ENCODE measurements around the gene DMBX1. TPM values are rescaled to one million over a fixed set of nuclear protein-coding genes. Genes with fewer than 3 reads are reported as not detected.

The DMBX1 gene
- total RNA-seq, 2 experiments from 2014 or later, result not detected

- TF ChIP-seq CTCF (conservative IDR thresholded peaks at IDR 0.05; ENCODE audit: low read length) (peak; percentile 69), EZH2phosphoT487 (IDR thresholded peaks at IDR 0.05; ENCODE audit: borderline replicate concordance, low read depth, low read length) (no peak)
- H3K4me1 ChIP-seq (ENCODE audit: insufficient read depth, low read length, poor library complexity, severe bottlenecking), result no peaks in the 10 kb centered on the region
- intact Hi-C loops (cut with micrococcal nuclease; ENCODE audit: unreplicated experiment), result no loop called here
- no peak overlapping the region for H2AFZ ChIP-seq (ENCODE audit: low read length)
- H3K9me2 ChIP-seq (ENCODE audit: insufficient read depth, low read length), result no peaks in the 10 kb centered on the region
- POLR2A ChIA-PET, result no interaction called here
- CTCF ChIA-PET (ENCODE audit: unreplicated experiment), result no interaction called here
- H3K36me3 ChIP-seq (ENCODE audit: insufficient read depth, low read length), result no peaks in the 10 kb centered on the region
- H4K20me1 ChIP-seq (ENCODE audit: insufficient read depth, low read length), result no peaks in the 10 kb centered on the region
- H3K4me3 ChIP-seq (ENCODE audit: low read depth, low read length, poor library complexity, severe bottlenecking), result no peak overlapping the region
- H3K79me2 ChIP-seq (ENCODE audit: insufficient read depth, low read depth, low read length), result no peaks in the 10 kb centered on the region
- DNase-seq (ENCODE audit: low spot score), result peak; percentile 15
- H3K4me2 ChIP-seq (ENCODE audit: low read length), result no peak overlapping the region
- no peak overlapping the region for H3K27ac ChIP-seq (ENCODE audit: low read depth, low read length, poor library complexity, severe bottlenecking)
- no peaks in the 10 kb centered on the region for H3K9me3 ChIP-seq (ENCODE audit: low read length)
- no TSS peak for BruUV-seq (replicated peaks)
These were observed 43.0 kb downstream of the DMBX1 start for GRCh38 chr1:46532498-46533178.

DNA sequence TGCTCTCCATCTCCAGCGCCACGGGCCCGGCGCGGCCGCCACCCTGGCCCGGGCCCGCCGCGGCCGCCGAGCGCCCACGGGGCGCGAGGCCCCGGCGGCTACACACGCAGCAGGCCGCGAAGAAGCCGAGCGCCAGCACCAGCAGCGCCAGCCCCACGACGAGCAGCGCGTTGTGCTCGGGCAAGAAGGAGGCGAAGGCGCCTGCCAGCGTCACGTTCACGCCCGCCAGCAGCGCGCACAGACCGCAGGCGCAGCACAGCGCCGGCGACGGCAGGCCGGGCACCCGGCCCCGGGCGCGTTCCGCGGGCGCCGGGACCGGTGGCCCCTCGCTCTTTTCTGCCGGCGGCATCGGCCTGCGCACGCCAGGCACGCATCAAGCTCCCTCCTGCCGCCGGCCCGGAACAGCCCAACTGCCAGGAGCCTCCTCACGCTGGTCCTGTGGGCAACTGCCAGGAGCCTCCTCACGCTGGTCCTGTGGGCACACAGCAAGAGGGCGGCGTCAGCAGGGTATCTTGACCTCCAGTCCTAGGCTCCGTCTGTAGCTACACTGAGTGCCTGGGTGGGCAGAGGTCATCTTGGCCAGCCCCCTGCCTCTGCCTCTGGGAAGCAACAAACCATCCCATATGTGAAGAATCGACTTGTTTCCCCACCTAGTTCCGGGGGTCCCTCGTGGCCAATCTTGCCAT, 43.7 kb downstream of the DMBX1 start:
- Histone ChIP-seq H3K9me3 (ENCODE audit: low read length) (no peaks in the 10 kb centered on the region), H2AFZ (ENCODE audit: low read length) (no peak overlapping the region), H3K4me3 (ENCODE audit: low read depth, low read length, poor library complexity, severe bottlenecking) (no peak overlapping the region), H3K4me2 (ENCODE audit: low read length) (no peak overlapping the region), H3K9me2 (ENCODE audit: insufficient read depth, low read length) (no peaks in the 10 kb centered on the region), H3K79me2 (ENCODE audit: insufficient read depth, low read depth, low read length) (no peaks in the 10 kb centered on the region), H3K27ac (ENCODE audit: low read depth, low read length, poor library complexity, severe bottlenecking) (no peak overlapping the region), H3K36me3 (ENCODE audit: insufficient read depth, low read length) (no peaks in the 10 kb centered on the region), H4K20me1 (ENCODE audit: insufficient read depth, low read length) (no peaks in the 10 kb centered on the region), H3K4me1 (ENCODE audit: insufficient read depth, low read length, poor library complexity, severe bottlenecking) (no peaks in the 10 kb centered on the region)
- intact Hi-C loops (cut with micrococcal nuclease; ENCODE audit: unreplicated experiment), result no loop called here
- no TSS peak for BruUV-seq (replicated peaks)
- DNase-seq (ENCODE audit: low spot score), result no peak
- ChIA-PET CTCF (ENCODE audit: unreplicated experiment) (no interaction called here), POLR2A (no interaction called here)
- TF ChIP-seq CTCF (conservative IDR thresholded peaks at IDR 0.05; ENCODE audit: low read length) (no peak), EZH2phosphoT487 (IDR thresholded peaks at IDR 0.05; ENCODE audit: borderline replicate concordance, low read depth, low read length) (no peak)

- H3K9me2 ChIP-seq (ENCODE audit: insufficient read depth, low read length), result no peaks in the 10 kb centered on the region
- no peak overlapping the region for H3K4me2 ChIP-seq (ENCODE audit: low read length)
- BruUV-seq (replicated peaks), result no TSS peak
- no peaks in the 10 kb centered on the region for H3K36me3 ChIP-seq (ENCODE audit: insufficient read depth, low read length)
- intact Hi-C loops (cut with micrococcal nuclease; ENCODE audit: unreplicated experiment), result no loop called here
- no peak overlapping the region for H2AFZ ChIP-seq (ENCODE audit: low read length)
- DNase-seq (ENCODE audit: low spot score), result peak; percentile 32
- ChIA-PET POLR2A (no interaction called here), CTCF (ENCODE audit: unreplicated experiment) (interaction anchor here (1.3 kb wide), 1 partner anchor 88 kb away, joined by 3 read pairs; no protein-coding TSS in a partner anchor)
- no peaks in the 10 kb centered on the region for H3K4me1 ChIP-seq (ENCODE audit: insufficient read depth, low read length, poor library complexity, severe bottlenecking)
- H4K20me1 ChIP-seq (ENCODE audit: insufficient read depth, low read length), result no peaks in the 10 kb centered on the region
- no peaks in the 10 kb centered on the region for H3K79me2 ChIP-seq (ENCODE audit: insufficient read depth, low read depth, low read length)
- H3K4me3 ChIP-seq (ENCODE audit: low read depth, low read length, poor library complexity, severe bottlenecking), result no peak overlapping the region
- H3K27ac ChIP-seq (ENCODE audit: low read depth, low read length, poor library complexity, severe bottlenecking), result no peak overlapping the region
- TF ChIP-seq EZH2phosphoT487 (IDR thresholded peaks at IDR 0.05; ENCODE audit: borderline replicate concordance, low read depth, low read length) (no peak), CTCF (conservative IDR thresholded peaks at IDR 0.05; ENCODE audit: low read length) (peak; percentile 70)
- H3K9me3 ChIP-seq (ENCODE audit: low read length), result no peaks in the 10 kb centered on the region
These were observed 45.4 kb downstream of the DMBX1 start for GRCh38 chr1:46535063-46535462.

Measured in OCI-LY7 (cell line).